ENCODE results near the gene TMC1. TPM values are rescaled to one million over a fixed set of nuclear protein-coding genes. Genes with fewer than 3 reads are reported as not detected.

TMC1 gene
- total and polyA plus RNA-seq, 10 of the 15 experiments (the other 5 are each of a cell fraction or from before 2014, with no cell fraction given), result 0.06 to 0.94 (median 0.40) TPM; not detected in 1

DNA sequence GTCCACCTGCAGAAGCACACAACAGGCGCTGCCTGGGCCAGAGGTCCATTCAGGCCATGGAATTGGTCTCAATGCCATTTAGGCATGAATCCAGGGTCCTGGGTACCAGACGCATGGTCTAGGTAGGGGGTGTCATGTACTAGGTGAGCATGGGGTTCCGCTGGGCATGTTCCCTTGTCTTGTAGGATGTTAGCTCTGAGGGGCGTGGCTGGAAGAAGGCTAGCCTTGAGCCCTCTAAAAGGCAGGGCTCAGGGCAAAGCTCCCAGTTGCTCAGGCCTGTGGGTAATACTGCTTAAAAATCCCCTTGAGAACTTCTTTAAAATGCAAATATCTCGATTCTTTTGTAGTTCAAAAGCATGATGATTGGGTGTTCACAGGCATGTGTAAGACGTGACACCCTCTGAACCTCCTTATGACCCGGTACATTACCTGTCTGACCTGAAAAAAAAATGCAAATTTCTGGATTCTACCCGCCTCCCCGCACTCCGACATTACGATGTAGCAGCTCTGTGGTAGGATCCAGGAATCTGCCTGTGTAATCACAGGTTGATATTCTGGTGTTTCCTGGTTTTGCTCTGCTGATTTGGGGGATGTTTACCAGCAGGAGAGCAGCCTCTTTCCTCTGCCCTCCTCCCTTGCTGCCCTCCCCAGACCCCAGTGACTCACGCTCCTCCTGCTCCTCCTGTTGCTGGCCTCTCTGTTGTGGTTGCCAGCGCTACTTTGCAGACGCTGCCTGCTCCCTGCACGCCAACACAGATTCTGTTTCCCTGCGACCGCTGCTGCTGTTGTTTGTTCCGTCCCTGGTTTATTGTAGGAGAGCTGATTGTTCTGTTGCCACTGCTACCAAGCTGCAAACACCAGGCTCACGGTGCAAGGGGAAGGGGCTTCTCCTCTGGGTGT is 5.7 kb downstream of the TMC1 start (continued):
- peak; percentile 76 for TF ChIP-seq POLR2A (IDR thresholded peaks at IDR 0.05; ENCODE audit: low read depth, low read length)
- TF ChIP-seq NFIC (IDR thresholded peaks at IDR 0.05; ENCODE audit: low read depth, low read length), result no peak; the same call in 1 of the 2 replicates
- TF ChIP-seq CBX3 (IDR thresholded peaks at IDR 0.05; ENCODE audit: borderline replicate concordance, low read depth), result no peak
- no peak for TF ChIP-seq HCFC1 (IDR thresholded peaks at IDR 0.05; ENCODE audit: low read length)
- peak; percentile 88 for TF ChIP-seq EED (IDR thresholded peaks at IDR 0.05; ENCODE audit: low read depth)
- TF ChIP-seq RBBP5 (conservative IDR thresholded peaks at IDR 0.05), result no peak
- TF ChIP-seq POLR2AphosphoS5 (IDR thresholded peaks at IDR 0.05; ENCODE audit: low read length), result peak; percentile 74
- TF ChIP-seq ZNF207 (IDR thresholded peaks at IDR 0.05; ENCODE audit: borderline replicate concordance), result peak; percentile 74; the same call in 1 of the 2 replicates
- TF ChIP-seq NBN (IDR thresholded peaks at IDR 0.05), result peak; percentile 88
- no peak for TF ChIP-seq KAT2A (conservative IDR thresholded peaks at IDR 0.05; ENCODE audit: control insufficient read depth, low read depth, low read length)
- no peak for TF ChIP-seq ZBTB40 (IDR thresholded peaks at IDR 0.05; ENCODE audit: borderline replicate concordance)
- no peak for TF ChIP-seq NKRF (conservative IDR thresholded peaks at IDR 0.05)
- TF ChIP-seq MTA3 (IDR thresholded peaks at IDR 0.05; ENCODE audit: borderline replicate concordance, low read length), result no peak
- no peak for TF ChIP-seq IRF3 (IDR thresholded peaks at IDR 0.05)
- no peak for TF ChIP-seq CHD1 (IDR thresholded peaks at IDR 0.05; ENCODE audit: low read depth, low read length)
- TF ChIP-seq, protein P1, sequence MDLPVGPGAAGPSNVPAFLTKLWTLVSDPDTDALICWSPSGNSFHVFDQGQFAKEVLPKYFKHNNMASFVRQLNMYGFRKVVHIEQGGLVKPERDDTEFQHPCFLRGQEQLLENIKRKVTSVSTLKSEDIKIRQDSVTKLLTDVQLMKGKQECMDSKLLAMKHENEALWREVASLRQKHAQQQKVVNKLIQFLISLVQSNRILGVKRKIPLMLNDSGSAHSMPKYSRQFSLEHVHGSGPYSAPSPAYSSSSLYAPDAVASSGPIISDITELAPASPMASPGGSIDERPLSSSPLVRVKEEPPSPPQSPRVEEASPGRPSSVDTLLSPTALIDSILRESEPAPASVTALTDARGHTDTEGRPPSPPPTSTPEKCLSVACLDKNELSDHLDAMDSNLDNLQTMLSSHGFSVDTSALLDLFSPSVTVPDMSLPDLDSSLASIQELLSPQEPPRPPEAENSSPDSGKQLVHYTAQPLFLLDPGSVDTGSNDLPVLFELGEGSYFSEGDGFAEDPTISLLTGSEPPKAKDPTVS (IDR thresholded peaks at IDR 0.05; ENCODE audit: low read depth, low read length), result no peak
- TF ChIP-seq FOS (IDR thresholded peaks at IDR 0.05; ENCODE audit: borderline replicate concordance, extremely low read depth, insufficient read length), result no peak
- TF ChIP-seq PML (IDR thresholded peaks at IDR 0.05; ENCODE audit: low read length), result peak; percentile 40; the same call in 1 of the 2 replicates

Measured in GM12878 (cell line).